Measurements from ENCODE around the gene MATK. TPM values are rescaled to one million over a fixed set of nuclear protein-coding genes. Genes with fewer than 3 reads are reported as not detected.

MATK gene
- total and polyA plus RNA-seq, 4 donors = 0.78 to 7.0 (median 1.8) TPM

DNA sequence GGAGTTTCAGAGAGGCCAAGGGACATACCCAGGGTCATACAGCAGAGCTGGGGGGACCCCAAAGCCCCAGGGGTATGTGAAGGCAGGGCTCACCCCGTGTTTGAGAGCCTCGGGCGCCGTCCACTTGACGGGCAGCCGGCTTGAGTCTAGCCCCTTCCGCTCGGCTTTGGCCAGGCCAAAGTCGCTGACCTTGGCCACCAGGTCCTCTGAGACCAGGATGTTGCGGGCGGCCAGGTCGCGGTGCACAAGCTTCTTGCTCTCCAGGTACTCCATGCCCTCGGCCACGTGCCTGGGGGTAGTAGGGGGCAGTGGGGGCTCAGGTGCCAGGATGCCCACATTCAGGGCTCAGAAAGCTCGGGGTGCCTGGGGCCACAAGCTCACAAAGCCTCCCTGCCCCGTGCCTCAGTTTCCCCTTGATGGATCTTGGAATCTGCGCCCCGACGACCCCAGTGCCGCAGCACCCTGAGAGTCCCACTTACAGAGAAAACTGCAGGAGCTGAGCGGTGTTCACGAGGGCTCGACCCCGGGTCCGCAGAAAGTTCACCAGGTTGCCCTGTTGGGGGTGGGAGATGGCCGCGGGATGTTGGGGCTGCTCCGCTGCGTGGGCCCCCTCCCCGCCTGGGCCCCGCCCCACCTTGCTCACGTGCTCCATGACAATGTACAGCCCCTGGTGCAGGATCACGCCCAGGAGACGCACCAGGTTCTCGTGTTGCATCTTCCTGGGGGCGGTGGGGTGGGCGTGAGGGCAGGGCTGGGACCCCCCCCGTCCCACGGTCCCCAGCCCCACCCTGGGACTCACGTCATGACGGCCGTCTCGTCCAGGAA, 7.1 kb downstream of the MATK start:
- 76% methylated on average over 44 of the region's 44 CpGs for WGBS
- no peak overlapping the region for H3K4me3 ChIP-seq (ENCODE audit: low read depth in 1 of 3, low read length in 3 of 3)

DNA sequence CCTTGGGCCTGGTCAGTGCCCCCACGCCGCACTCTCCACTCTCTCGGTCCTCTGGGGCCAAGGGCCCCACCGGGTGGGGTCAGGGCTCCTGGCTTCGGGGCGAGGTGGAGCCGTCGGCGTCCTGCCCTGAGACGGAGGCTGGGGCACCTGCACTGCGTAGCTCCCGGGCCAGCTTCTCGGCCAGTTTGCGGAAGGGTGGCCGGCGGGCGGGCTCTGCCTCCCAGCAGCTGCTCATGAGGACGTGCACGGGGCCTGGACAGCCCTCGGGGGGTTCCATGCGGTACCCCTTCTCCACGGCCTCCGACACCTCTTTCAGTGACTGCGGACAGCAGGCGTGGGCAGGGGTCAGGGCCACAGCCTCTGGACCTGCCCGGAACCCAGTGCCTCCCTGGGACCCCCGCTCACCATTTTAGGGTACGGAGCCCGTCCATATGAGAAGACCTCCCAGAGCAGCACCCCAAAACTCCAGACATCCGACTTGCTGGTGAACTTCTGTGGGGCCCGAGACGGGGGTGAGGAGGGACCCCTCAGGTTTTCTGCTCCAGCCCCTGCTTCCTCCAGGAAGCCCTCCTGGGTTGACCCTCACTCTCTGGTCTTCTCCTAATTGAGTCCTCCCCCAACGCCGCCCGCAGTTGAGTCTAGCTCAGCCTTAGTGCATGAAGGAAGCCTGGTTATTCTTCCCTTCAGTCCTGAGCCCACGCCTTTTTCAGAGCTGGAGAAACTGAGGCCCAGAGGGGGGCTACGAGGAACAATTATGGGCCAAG, 7.9 kb downstream of the MATK start:
- no peak for DNase-seq (ENCODE audit: low spot score)
- no peak overlapping the region for H3K27ac ChIP-seq (ENCODE audit: low read depth in 1 of 2, low read length in 2 of 2)
- H3K36me3 ChIP-seq (ENCODE audit: control insufficient read depth in 4 of 4, insufficient read depth in 3 of 4, low read depth in 1 of 4, low read length in 3 of 4) = no peaks in the 10 kb centered on the region
- no peak overlapping the region for H3K4me3 ChIP-seq (ENCODE audit: low read depth in 1 of 3, low read length in 3 of 3)
- WGBS = 88% methylated on average over 37 of the region's 37 CpGs
- no peaks in the 10 kb centered on the region for H3K4me1 ChIP-seq (ENCODE audit: control insufficient read depth in 4 of 4, insufficient read depth in 4 of 4, low read length in 3 of 4)
- H3K27me3 ChIP-seq (ENCODE audit: control insufficient read depth in 4 of 4, insufficient read depth in 4 of 4, low read length in 3 of 4) = no peaks in the 10 kb centered on the region
- no peak overlapping the region for H3K9ac ChIP-seq (ENCODE audit: low read depth in 1 of 2, low read length in 2 of 2)
- no peak for TF ChIP-seq RAD21 (IDR thresholded peaks at IDR 0.05)
- H3K9me3 ChIP-seq (ENCODE audit: control insufficient read depth in 4 of 4, low read length in 3 of 4) = peaks cover 10 to 15% (median 14%) of the 10 kb centered on the region in 4 donors

More for the DNA sequence above, 7.1 kb downstream of the MATK start:
- H3K4me1 ChIP-seq (ENCODE audit: control insufficient read depth in 4 of 4, insufficient read depth in 4 of 4, low read length in 3 of 4) = no peaks in the 10 kb centered on the region
- no peak for TF ChIP-seq RXRA (IDR thresholded peaks at IDR 0.05)
- TF ChIP-seq TAF1 (conservative IDR thresholded peaks at IDR 0.05) = no peak
- TF ChIP-seq, protein P1, sequence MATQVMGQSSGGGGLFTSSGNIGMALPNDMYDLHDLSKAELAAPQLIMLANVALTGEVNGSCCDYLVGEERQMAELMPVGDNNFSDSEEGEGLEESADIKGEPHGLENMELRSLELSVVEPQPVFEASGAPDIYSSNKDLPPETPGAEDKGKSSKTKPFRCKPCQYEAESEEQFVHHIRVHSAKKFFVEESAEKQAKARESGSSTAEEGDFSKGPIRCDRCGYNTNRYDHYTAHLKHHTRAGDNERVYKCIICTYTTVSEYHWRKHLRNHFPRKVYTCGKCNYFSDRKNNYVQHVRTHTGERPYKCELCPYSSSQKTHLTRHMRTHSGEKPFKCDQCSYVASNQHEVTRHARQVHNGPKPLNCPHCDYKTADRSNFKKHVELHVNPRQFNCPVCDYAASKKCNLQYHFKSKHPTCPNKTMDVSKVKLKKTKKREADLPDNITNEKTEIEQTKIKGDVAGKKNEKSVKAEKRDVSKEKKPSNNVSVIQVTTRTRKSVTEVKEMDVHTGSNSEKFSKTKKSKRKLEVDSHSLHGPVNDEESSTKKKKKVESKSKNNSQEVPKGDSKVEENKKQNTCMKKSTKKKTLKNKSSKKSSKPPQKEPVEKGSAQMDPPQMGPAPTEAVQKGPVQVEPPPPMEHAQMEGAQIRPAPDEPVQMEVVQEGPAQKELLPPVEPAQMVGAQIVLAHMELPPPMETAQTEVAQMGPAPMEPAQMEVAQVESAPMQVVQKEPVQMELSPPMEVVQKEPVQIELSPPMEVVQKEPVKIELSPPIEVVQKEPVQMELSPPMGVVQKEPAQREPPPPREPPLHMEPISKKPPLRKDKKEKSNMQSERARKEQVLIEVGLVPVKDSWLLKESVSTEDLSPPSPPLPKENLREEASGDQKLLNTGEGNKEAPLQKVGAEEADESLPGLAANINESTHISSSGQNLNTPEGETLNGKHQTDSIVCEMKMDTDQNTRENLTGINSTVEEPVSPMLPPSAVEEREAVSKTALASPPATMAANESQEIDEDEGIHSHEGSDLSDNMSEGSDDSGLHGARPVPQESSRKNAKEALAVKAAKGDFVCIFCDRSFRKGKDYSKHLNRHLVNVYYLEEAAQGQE (IDR thresholded peaks at IDR 0.05) = no peak
- no peak for DNase-seq (ENCODE audit: low spot score)
- no peak overlapping the region for H3K9ac ChIP-seq (ENCODE audit: low read depth in 1 of 2, low read length in 2 of 2)
- peaks cover 10 to 15% (median 14%) of the 10 kb centered on the region in 4 donors for H3K9me3 ChIP-seq (ENCODE audit: control insufficient read depth in 4 of 4, low read length in 3 of 4)
- peaks cover 0 to 3% (median under 1%) of the 10 kb centered on the region in 4 donors for H3K27me3 ChIP-seq (ENCODE audit: control insufficient read depth in 4 of 4, insufficient read depth in 4 of 4, low read length in 3 of 4)
- H3K27ac ChIP-seq (ENCODE audit: low read depth in 1 of 2, low read length in 2 of 2) = no peak overlapping the region
- H3K36me3 ChIP-seq (ENCODE audit: control insufficient read depth in 4 of 4, insufficient read depth in 3 of 4, low read depth in 1 of 4, low read length in 3 of 4) = no peaks in the 10 kb centered on the region

DNA sequence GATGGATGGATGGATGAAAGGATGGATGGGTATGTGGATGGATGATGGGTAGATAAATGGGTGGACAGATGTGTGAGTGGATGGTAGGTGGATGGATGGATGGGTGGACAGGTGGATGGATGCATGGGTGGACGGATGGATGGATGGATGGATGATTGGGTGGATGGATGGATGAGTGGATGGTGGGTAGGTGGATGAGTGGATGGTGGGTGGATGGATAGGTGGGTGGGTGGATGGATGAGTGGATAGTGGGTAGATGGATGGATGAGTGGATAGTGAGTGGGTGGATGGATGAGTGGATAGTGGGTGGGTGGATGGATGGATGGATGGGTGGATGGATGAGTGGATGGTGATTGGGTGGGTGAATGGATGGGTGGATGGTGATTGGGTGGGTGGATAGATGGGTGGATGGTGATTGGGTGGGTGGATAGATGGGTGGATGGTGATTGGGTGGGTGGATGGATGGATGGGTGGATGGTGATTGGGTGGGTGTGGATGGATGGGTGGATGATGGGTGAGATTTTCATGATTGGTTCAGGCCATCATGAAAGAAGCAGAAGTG, 9.6 kb downstream of the MATK start:
- Histone ChIP-seq H3K27ac (ENCODE audit: low read depth in 1 of 2, low read length in 2 of 2) (no peak overlapping the region), H3K4me3 (ENCODE audit: low read depth in 1 of 3, low read length in 3 of 3) (no peak overlapping the region), H3K36me3 (ENCODE audit: control insufficient read depth in 4 of 4, insufficient read depth in 3 of 4, low read depth in 1 of 4, low read length in 3 of 4) (no peaks in the 10 kb centered on the region), H3K9me3 (ENCODE audit: control insufficient read depth in 4 of 4, low read length in 3 of 4) (peaks cover 4 to 7% (median 5%) of the 10 kb centered on the region in 4 donors), H3K4me1 (ENCODE audit: control insufficient read depth in 4 of 4, insufficient read depth in 4 of 4, low read length in 3 of 4) (no peaks in the 10 kb centered on the region), H3K9ac (ENCODE audit: low read depth in 1 of 2, low read length in 2 of 2) (no peak overlapping the region), H3K27me3 (ENCODE audit: control insufficient read depth in 4 of 4, insufficient read depth in 4 of 4, low read length in 3 of 4) (no peaks in the 10 kb centered on the region)
- no peak for DNase-seq (ENCODE audit: low spot score)
- 94% methylated on average over 1 of the region's 1 CpG for WGBS
- TF ChIP-seq FOXA2 (IDR thresholded peaks at IDR 0.05) = no peak
- TF ChIP-seq YY1 (IDR thresholded peaks at IDR 0.05) = no peak
- TF ChIP-seq HNF4A (conservative IDR thresholded peaks at IDR 0.05) = no peak
- TF ChIP-seq NR2F2 (IDR thresholded peaks at IDR 0.05) = no peak
- TF ChIP-seq HNF4G (IDR thresholded peaks at IDR 0.05) = no peak
- TF ChIP-seq SP1 (IDR thresholded peaks at IDR 0.05) = no peak
- no peak for TF ChIP-seq FOXA1 (IDR thresholded peaks at IDR 0.05)
